Skin epidermis (tissue), 12 donors: ENCODE results near the gene TLK1.
A peak's percentile ranks its signal among the peaks of the same experiment; 100 is the strongest.
"Not testable (repeated sequence)": the region's sequence is repeated elsewhere in the genome, so short reads cannot be mapped to it uniquely, and the experiment has no call there.

Source experiments
- H3K27ac ChIP-seq, 21 experiments: fragments of 200-600 bp; sonication (generic) in 11 of 21; one replicate each; pipeline ENCODE4 v1.5.0; 2020; ENCODE audit warnings: mild to moderate bottlenecking in 3 of 21, inconsistent platforms in 2 of 21, moderate library complexity in 2 of 21
- H3K4me3 ChIP-seq, 7 experiments: fragments of 200-600 bp; sonication (generic) in 2 of 7; one replicate each; pipeline ENCODE4 v1.5.0; 2020; ENCODE audit warnings: inconsistent platforms in 2 of 7, mild to moderate bottlenecking in 2 of 7, moderate library complexity in 1 of 7

Gene TLK1

DNA sequence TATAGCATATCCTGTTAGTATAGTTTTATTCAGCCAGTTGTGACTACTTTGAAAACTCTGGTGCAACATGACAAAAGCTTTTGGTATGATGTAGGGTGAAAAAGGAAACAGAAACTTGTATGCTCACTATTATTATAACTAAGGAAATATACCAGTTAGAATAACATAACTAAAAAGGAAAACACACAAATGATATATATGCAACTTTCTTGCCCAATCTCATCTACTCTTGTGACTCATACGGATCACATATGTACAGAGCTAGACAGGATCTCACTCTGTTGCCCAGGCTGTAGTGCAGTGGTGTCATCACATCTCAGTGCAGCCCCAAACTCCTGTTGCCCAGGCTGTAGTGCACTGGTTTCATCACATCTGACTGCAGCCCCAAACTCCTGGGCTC lies 12.4 kb upstream of the TLK1 start:
- H3K27ac ChIP-seq, result no peak overlapping the region
- no peak overlapping the region for H3K4me3 ChIP-seq

DNA sequence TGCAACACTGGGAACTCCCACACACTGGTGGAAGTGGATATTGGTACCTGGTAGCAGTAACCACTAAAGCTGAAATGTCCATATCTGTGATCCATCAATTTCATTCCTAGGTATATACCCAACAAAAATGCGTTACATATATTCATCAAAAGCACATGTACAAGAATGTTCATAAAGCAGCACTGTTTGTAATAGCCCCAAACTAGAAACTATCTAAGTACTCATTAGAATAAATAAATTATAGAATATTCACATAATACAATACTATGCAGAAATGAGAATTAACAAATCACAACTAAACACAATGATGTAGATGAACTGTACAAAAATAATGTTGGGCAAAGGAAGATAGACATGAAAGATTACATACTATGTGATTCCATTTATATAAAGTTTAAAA lies 11.1 kb upstream of the TLK1 start:
- no peak overlapping the region for H3K27ac ChIP-seq
- H3K4me3 ChIP-seq, result no peak overlapping the region

DNA sequence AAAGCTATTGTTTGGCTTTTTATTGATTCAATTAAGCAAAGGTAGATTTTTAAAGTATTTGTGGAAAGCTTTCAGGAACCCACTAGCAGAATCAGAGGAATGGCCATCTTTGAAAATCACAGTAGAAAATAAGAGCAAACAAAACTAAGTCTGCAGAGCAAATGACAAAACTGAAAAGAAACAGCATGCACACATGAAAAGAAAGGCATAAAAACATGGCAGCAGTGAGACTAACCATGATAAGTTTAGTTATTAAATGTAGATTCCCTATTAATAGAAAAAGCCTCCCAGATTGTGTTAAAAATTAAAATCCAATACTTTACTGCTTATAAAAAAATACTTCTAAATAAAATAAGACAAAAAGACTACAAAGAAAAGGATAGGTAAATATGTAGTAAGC lies 9.1 kb upstream of the TLK1 start:
- Histone ChIP-seq H3K27ac (no peak overlapping the region), H3K4me3 (no peak overlapping the region)

GRCh38 chr2:171169333-171169732 lies 8.6 kb upstream of the TLK1 start:
- H3K27ac ChIP-seq, result no peak overlapping the region
- H3K4me3 ChIP-seq, result no peak overlapping the region

- Histone ChIP-seq H3K27ac (no peak overlapping the region), H3K4me3 (no peak overlapping the region)
Observed at GRCh38 chr2:171167352-171167997, 6.8 kb upstream of the TLK1 start.

GRCh38 chr2:171166328-171166983 lies 5.8 kb upstream of the TLK1 start:
- no peak overlapping the region for H3K4me3 ChIP-seq
- no peak overlapping the region for H3K27ac ChIP-seq

DNA sequence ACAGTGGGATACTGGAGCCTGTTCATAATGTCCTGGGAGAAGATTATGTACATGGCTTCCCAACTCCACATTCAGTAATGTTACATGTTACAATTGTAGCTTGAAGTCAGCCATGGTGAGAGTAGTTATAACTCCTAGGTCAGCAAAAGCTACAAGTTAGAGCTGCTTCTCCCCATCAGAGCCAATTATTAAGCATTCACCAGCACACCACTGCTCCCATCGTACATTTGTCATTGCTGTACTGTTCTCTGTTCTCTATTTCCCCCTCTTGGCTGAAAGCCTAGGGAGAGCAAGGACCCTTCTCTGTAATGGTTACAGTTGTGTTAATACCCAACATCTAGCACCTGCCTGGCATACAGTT lies 5.3 kb upstream of the TLK1 start:
- no peak overlapping the region for H3K4me3 ChIP-seq
- no peak overlapping the region for H3K27ac ChIP-seq

- H3K27ac ChIP-seq, result peak overlapping the region in 7 of 21 experiments; percentile 24 to 99 (median 65)
- no peak overlapping the region for H3K4me3 ChIP-seq
Observed at GRCh38 chr2:171163261-171163660, 2.6 kb upstream of the TLK1 start.

DNA sequence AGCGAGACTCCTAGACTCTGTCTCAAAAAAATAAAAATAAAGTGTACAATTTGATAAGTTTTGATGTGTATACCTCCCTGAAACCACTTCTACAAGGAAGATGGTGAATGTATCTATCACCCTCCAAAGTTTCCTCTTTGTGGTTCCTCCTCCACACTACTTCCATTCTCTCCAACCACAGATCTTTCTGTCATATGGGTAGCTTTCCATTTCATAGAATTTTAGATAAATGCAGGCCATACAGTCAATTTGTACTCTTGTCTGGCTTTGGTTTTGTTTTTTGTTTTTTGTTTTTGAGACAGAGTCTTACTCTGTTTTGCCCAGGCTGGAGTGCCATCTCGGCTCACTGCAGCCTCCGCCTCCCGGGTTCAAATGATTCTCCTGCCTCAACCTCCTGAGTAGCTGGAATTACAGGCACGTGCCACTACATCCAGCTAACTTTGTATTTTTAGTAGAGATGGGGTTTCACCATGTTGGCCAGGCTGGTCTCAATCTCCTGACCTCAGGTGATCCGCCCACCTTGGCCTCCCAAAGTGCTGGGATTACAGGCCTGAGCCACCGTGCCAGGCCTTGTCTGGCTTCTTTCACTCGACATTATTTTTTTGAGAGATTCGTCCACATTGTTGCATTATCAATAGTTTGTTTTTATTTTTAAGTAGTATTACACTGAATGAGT lies 2.0 kb upstream of the TLK1 start:
- H3K27ac ChIP-seq, result peak overlapping the region in 6 of 21 experiments; percentile 5 to 99 (median 73)
- not testable (repeated sequence) for H3K4me3 ChIP-seq

DNA sequence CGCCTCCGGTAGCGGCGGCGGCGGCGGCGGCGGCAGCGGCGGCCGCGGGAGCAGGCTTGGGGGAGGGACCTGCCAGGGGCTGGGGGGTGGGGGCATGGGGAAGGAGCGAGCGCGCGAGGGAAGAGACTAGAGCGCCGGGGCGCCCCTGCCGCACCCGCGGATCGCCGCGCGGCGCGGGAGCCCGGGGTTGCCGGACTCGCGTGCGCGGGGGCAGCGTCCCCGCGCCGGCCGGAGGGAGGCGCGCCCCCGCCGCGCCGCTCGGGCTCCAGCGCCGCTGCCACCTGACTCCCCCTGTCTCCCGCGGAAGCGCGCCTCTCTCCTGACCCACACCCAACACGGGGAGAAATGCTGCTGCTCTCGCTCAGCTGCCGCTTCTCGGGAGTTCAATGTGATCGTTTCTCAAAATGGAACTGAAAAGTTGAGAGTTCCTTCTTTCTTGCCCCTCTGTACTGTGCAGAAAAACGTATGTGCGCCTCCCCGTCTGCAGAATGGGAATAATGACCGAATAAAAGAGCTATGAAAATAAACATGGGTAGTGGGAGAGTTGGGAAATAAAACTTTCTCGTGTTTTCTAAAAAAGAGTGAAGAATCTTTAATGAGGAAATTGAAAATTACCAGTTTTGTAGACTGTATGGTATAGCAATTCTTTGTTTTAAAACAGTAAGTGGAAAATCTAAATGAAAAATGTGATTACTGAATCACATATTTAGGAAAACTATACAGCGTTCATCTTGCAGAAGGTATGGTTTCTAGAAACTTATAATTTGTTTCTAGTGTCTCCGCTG lies 455 bp upstream of the TLK1 start:
- H3K27ac ChIP-seq, result peak overlapping the region; percentile 81 to 99 (median 96)
- peak overlapping the region; percentile 64 to 98 (median 92) for H3K4me3 ChIP-seq

DNA sequence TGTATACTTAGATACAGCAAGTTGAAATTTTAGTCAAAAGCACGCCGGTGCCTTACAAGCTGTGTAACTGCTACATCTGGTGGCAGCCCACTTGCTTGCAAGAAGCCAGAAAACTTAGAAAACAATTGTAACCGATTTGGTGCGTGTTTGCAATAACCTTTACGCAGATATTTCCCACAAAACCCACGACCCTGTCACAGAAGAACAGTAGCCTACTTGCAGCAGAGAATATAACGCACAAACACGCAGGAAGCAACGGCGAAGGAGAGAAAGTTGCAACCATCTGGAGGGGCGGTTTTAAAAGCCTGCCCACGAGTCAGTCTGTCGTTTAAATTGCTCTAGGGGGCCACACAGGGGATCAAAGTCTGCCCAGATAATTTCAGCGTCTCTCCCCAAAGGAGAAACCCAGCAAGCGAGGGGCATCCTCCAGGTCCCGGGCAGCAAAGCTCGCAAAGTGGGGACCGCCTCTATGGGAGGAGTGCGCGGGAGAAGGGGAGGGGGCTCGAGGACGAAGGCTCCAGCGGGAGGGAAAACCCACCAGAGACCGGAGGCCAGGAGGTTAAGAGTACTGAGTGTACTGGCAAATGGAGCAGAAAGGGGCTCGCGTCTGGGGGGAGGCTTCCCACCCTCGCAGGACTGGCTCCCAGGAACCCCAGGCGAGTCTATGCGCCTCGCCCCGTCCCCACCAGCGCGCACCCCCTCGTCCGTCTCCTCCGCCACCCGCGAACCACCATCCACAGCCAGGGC lies 1.1 kb downstream of the TLK1 start:
- H3K27ac ChIP-seq, result peak overlapping the region; percentile 81 to 99 (median 96)
- peak overlapping the region; percentile 64 to 98 (median 92) for H3K4me3 ChIP-seq

DNA sequence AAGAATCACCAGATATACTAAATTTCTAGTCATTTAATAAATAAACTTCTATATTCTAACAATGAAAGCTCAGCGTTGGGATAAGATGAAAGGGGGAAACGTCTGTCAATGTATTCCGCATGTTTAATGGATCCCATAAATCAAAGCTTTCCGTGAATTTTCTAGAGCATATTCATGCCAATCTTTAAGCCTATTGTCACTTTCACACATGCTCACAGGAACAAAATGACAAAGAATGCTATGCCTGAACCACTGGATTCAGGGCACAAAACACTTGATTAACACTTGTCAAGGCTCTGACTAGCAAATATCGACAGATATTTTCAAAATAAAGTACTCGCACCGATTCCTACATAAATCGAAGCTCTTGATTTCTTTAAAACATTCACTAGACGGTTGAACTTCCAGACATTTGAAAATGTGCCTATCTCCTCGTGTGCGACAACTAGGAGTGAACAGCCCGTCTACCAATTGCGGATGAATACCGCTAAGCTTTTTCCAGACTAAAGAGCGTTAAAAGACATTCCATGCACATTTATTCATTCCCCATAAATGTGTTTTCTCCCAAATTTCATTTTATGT lies 1.8 kb downstream of the TLK1 start:
- Histone ChIP-seq H3K4me3 (peak overlapping the region; percentile 64 to 98 (median 92)), H3K27ac (peak overlapping the region in 14 of 21 experiments; percentile 92 to 99 (median 97))

- Histone ChIP-seq H3K4me3 (peak overlapping the region in 5 of 7 experiments; percentile 77 to 98 (median 93)), H3K27ac (peak overlapping the region in 2 of 21 experiments; percentile 97 to 99)
Observed at GRCh38 chr2:171158036-171158789, 2.5 kb downstream of the TLK1 start.

DNA sequence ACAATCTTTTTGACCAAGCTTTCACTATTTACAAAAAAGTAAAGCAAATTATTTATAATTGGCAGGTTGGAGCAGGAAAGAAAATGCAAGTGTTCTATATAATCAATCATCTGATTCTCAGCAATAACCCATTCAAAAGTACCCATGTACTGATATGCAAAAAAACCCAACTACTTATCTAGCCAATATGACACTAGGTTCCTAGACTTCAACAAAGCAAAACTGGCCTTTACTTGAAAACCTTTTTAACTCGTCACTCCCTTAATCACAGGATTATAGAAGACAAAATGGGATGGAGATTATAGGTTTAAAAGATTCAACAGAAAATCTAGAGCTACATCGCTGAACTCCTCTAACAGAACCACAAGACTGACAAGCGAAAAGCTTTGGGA lies 3.6 kb downstream of the TLK1 start:
- Histone ChIP-seq H3K4me3 (no peak overlapping the region), H3K27ac (no peak overlapping the region)

GRCh38 chr2:171154348-171154747 lies 6.3 kb downstream of the TLK1 start:
- Histone ChIP-seq H3K4me3 (no peak overlapping the region), H3K27ac (no peak overlapping the region)

- no peak overlapping the region for H3K4me3 ChIP-seq
- H3K27ac ChIP-seq, result no peak overlapping the region
Observed at GRCh38 chr2:171150694-171151285, 9.9 kb downstream of the TLK1 start.

DNA sequence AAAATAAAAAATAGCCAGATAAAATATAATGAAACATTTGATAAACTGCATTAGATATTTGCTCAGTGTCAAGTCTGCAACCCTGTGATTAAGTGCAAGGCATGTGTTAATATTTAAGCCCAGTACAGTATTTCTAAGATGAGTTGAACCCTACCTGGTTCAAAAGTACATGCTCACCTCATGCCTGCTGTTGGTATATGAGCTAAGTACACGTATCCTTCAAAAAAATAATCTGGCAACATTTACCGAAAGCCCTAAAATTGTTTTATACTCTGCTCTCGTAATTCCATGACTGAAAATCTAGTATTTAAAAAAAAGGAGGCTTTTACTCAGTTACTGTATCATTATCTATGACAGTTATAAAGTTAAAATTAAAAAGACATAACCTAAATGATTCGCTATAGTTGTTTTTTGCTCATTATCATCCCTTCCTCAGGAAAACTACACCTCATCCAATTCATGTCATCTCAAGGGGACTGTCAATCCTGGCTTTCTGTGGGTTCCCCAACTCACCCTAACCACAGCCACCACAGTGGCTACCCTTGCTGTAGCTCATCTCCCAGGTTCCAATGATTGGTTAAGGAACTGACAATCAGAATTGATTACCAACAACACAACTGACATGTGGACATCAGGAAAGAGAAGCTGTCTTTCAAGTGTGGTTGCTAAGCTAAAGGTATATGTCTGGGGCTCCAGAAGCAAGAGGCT lies 10.6 kb downstream of the TLK1 start:
- H3K27ac ChIP-seq, result no peak overlapping the region
- H3K4me3 ChIP-seq, result no peak overlapping the region
